Endothelial cell (in vitro differentiated cells): ENCODE measurements around the gene SLC6A11. TPM values are rescaled to one million over a fixed set of nuclear protein-coding genes. Genes with fewer than 3 reads are reported as not detected.

Source experiments
- DNase-seq: peaks from one replicate; pipeline ENCODE4 v3.0.0; 2021; ENCODE audit warnings: low spot score
- H3K27ac Mint-ChIP-seq: one replicate; pipeline ENCODE4 v1.8.0; 2021; ENCODE audit warnings: mixed read lengths, inconsistent platforms; ENCODE audit not compliant: unreplicated experiment
- H3K27me3 Mint-ChIP-seq: one replicate; pipeline ENCODE4 v1.8.0; 2021; ENCODE audit warnings: mild to moderate bottlenecking, moderate library complexity, mixed read lengths, inconsistent platforms; ENCODE audit not compliant: unreplicated experiment
- H3K36me3 Mint-ChIP-seq: one replicate; pipeline ENCODE4 v1.8.0; 2021; ENCODE audit warnings: mild to moderate bottlenecking, low read depth, mixed read lengths, inconsistent platforms; ENCODE audit not compliant: unreplicated experiment
- H3K4me1 Mint-ChIP-seq: one replicate; pipeline ENCODE4 v1.8.0; 2021; ENCODE audit warnings: mild to moderate bottlenecking, mixed read lengths, inconsistent platforms; ENCODE audit not compliant: unreplicated experiment
- H3K4me3 Mint-ChIP-seq: one replicate; pipeline ENCODE4 v1.8.0; 2021; ENCODE audit warnings: mild to moderate bottlenecking, mixed read lengths, inconsistent platforms; ENCODE audit not compliant: unreplicated experiment
- H3K9me3 Mint-ChIP-seq: one replicate; pipeline ENCODE4 v1.8.0; 2021; ENCODE audit warnings: mixed read lengths, inconsistent platforms; ENCODE audit not compliant: unreplicated experiment
- CTCF ChIP-seq: fragments of 200-600 bp; sonication (generic); IDR thresholded peaks from one replicate; pipeline ENCODE4 v1.5.0; 2021; ENCODE audit warnings: antibody characterized with exemption; ENCODE audit not compliant: unreplicated experiment
- total RNA-seq: library from RNA; stranded (reverse); fragmentation: NEBNext Ultra II Directional; extraction: Animal tissue kit (Norgen Biotek cat#: 25700); gene quantifications from one replicate; pipeline ENCODE4 v1.2.1, GENCODE V29; 2021; ENCODE audit not compliant: unreplicated experiment

SLC6A11 gene
- total RNA-seq, 1 donor from 2014 or later, result 0.15 TPM

- Mint-ChIP-seq H3K27me3 (no peaks in the 10 kb centered on the region), H3K4me1 (no peaks in the 10 kb centered on the region), H3K4me3 (no peak overlapping the region)
Measured at GRCh38 chr3:10771486-10772270, 44.4 kb upstream of the SLC6A11 start.

GRCh38 chr3:10772271-10773161, 43.5 kb upstream of the SLC6A11 start:
- H3K27me3 Mint-ChIP-seq, result no peaks in the 10 kb centered on the region
- H3K9me3 Mint-ChIP-seq, result no peaks in the 10 kb centered on the region
- H3K4me3 Mint-ChIP-seq, result no peak overlapping the region
- peak; percentile 29 for DNase-seq
- H3K27ac Mint-ChIP-seq, result peak overlapping the region; percentile 30
- H3K4me1 Mint-ChIP-seq, result no peaks in the 10 kb centered on the region
- H3K36me3 Mint-ChIP-seq, result no peaks in the 10 kb centered on the region
- TF ChIP-seq CTCF, result peak; percentile 28

More at GRCh38 chr3:10771486-10772270, 44.4 kb upstream of the SLC6A11 start:
- no peak for DNase-seq
- TF ChIP-seq CTCF, result no peak
- H3K9me3 Mint-ChIP-seq, result no peaks in the 10 kb centered on the region
- H3K27ac Mint-ChIP-seq, result no peak overlapping the region
- no peaks in the 10 kb centered on the region for H3K36me3 Mint-ChIP-seq

GRCh38 chr3:10774129-10774670, 41.8 kb upstream of the SLC6A11 start:
- no peaks in the 10 kb centered on the region for H3K4me1 Mint-ChIP-seq
- H3K27me3 Mint-ChIP-seq, result no peaks in the 10 kb centered on the region
- H3K27ac Mint-ChIP-seq, result no peak overlapping the region
- H3K9me3 Mint-ChIP-seq, result no peaks in the 10 kb centered on the region
- DNase-seq, result no peak
- no peak overlapping the region for H3K4me3 Mint-ChIP-seq
- no peak for TF ChIP-seq CTCF
- no peaks in the 10 kb centered on the region for H3K36me3 Mint-ChIP-seq

- Mint-ChIP-seq H3K9me3 (no peaks in the 10 kb centered on the region), H3K27me3 (no peaks in the 10 kb centered on the region), H3K4me1 (no peaks in the 10 kb centered on the region), H3K36me3 (no peaks in the 10 kb centered on the region), H3K4me3 (no peak overlapping the region), H3K27ac (no peak overlapping the region)
- no peak for TF ChIP-seq CTCF
- no peak for DNase-seq
Measured at GRCh38 chr3:10774825-10775224, 41.2 kb upstream of the SLC6A11 start.
